ENCODE results near the gene TSPAN7. TPM values are rescaled to one million over a fixed set of nuclear protein-coding genes. Genes with fewer than 3 reads are reported as not detected.

Gene TSPAN7
- total and polyA plus RNA-seq, 2 of the 8 experiments (the other 6 are each of a cell fraction or from before 2014, with no cell fraction given), result 32.1 to 37.7 TPM

DNA sequence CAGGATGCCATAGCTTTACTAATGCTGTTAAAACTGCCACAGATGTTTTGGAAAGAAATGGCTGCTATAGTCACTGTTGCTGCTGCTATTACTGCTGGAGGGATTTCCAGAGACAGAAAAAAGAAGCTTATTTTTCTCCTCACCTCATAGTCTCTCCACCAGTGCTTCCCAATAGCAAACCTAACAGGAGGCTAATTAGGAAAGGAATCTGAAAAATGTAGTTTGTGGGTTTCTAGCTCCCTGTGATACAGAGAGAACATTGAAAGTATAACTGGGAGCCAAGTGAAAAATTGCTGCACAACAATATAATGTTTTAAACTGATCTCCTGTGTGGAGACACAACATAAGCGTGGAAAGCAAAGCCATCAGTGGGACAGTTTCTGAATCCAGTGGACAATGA lies 8.6 kb upstream of the TSPAN7 start:
- WGBS, 2 experiments (ENCODE audit: extremely low coverage in 1 of 2, insufficient coverage in 1 of 2, insufficient read length in 1 of 2, insufficient replicate concordance in 2 of 2, low coverage in 1 of 2, low lambda C conversion rate in 2 of 2, missing lambda C conversion rate in 1 of 2), result 100% methylated on average over 1 of the region's 1 CpG; no CpG with 5 or more reads in 1 of the 2 experiments
- no peak overlapping the region for H4K91ac ChIP-seq (replicated peaks; ENCODE audit: insufficient read length, low read length)
- no peak overlapping the region for H3K4me2 ChIP-seq (ENCODE audit: insufficient read depth in 1 of 2, low read depth in 2 of 2, low read length in 2 of 2)
- H3K79me2 ChIP-seq (ENCODE audit: control insufficient read depth in 1 of 2, insufficient read depth in 2 of 2, low read length in 2 of 2), result no peaks in the 10 kb centered on the region
- no peaks in the 10 kb centered on the region for H3K4me1 ChIP-seq (replicated peaks in 1 of 4; ENCODE audit: control insufficient read depth in 3 of 4, insufficient read depth in 4 of 4, low read length in 3 of 4)
- ChIA-PET POLR2A (ENCODE audit: partially characterized antibody) (interaction anchor here (1.0 kb wide), 1 partner anchor 9 kb away, joined by 4 read pairs; the partner anchor contains the start of gene TSPAN7), CTCF (ENCODE audit: partially characterized antibody) (no interaction called here)
- H2BK120ac ChIP-seq (replicated peaks; ENCODE audit: low read depth, low read length), result no peak overlapping the region
- H3K79me1 ChIP-seq (ENCODE audit: low read depth, low read length), result no peaks in the 10 kb centered on the region
- no peak for FAIRE-seq
- H2BK15ac ChIP-seq (ENCODE audit: low read length), result no peak overlapping the region
- no peaks in the 10 kb centered on the region for H3K9me3 ChIP-seq (ENCODE audit: insufficient read depth in 2 of 2, low read depth in 1 of 2, low read length in 1 of 2)
- H2BK20ac ChIP-seq (ENCODE audit: low read length), result no peak overlapping the region
- no peak for DNase-seq (ENCODE audit: low read depth in 1 of 2, low spot score in 2 of 2)
- H3K14ac ChIP-seq (ENCODE audit: insufficient read length), result no peak overlapping the region
- TF ChIP-seq GTF2F1 (IDR thresholded peaks at IDR 0.05; ENCODE audit: borderline replicate concordance, low read depth, low read length) (no peak), KDM5A (IDR thresholded peaks at IDR 0.05; ENCODE audit: low read length) (no peak), EP300 (IDR thresholded peaks at IDR 0.05; ENCODE audit: borderline replicate concordance in 1 of 2, low read depth in 2 of 2, low read length in 2 of 2) (no peak), SIRT6 (IDR thresholded peaks at IDR 0.05; ENCODE audit: low read length) (no peak), CTBP2 (IDR thresholded peaks at IDR 0.05; ENCODE audit: borderline replicate concordance, insufficient read depth, insufficient read length, low read length) (no peak), BRCA1 (IDR thresholded peaks at IDR 0.05; ENCODE audit: low read depth, low read length) (no peak), ZNF274 (IDR thresholded peaks at IDR 0.05; ENCODE audit: borderline replicate concordance, extremely low read depth, low read length) (no peak), GABPA (IDR thresholded peaks at IDR 0.05; ENCODE audit: borderline replicate concordance, insufficient read depth, low read length) (no peak)
- TF ChIP-seq, protein P1, sequence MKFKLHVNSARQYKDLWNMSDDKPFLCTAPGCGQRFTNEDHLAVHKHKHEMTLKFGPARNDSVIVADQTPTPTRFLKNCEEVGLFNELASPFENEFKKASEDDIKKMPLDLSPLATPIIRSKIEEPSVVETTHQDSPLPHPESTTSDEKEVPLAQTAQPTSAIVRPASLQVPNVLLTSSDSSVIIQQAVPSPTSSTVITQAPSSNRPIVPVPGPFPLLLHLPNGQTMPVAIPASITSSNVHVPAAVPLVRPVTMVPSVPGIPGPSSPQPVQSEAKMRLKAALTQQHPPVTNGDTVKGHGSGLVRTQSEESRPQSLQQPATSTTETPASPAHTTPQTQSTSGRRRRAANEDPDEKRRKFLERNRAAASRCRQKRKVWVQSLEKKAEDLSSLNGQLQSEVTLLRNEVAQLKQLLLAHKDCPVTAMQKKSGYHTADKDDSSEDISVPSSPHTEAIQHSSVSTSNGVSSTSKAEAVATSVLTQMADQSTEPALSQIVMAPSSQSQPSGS (IDR thresholded peaks at IDR 0.05; ENCODE audit: low read length), result no peak
- no peaks in the 10 kb centered on the region for H3K23me2 ChIP-seq (ENCODE audit: low read depth, low read length)
- H3K4me3 ChIP-seq (ENCODE audit: extremely low read depth in 1 of 4, insufficient read depth in 2 of 4, low read depth in 3 of 4, low read length in 4 of 4), result no peak overlapping the region
- H2AK5ac ChIP-seq (ENCODE audit: low read depth, low read length), result no peak overlapping the region
- H4K20me1 ChIP-seq (replicated peaks in 1 of 2; ENCODE audit: control insufficient read depth in 1 of 2, insufficient read depth in 2 of 2, low read length in 2 of 2), result no peaks in the 10 kb centered on the region
- no peak overlapping the region for H3K27ac ChIP-seq (ENCODE audit: low read depth, low read length)
- H3K23ac ChIP-seq (ENCODE audit: insufficient read length), result no peak overlapping the region
- no peak overlapping the region for H3K18ac ChIP-seq (ENCODE audit: extremely low read depth, low read length)
- H2AFZ ChIP-seq (ENCODE audit: low read length), result no peak overlapping the region
- H3K56ac ChIP-seq (replicated peaks; ENCODE audit: insufficient read length, low read depth, low read length), result no peak overlapping the region
- H2BK12ac ChIP-seq (ENCODE audit: low read depth, low read length), result no peak overlapping the region
- H3K9ac ChIP-seq (replicated peaks in 1 of 4; ENCODE audit: extremely low read depth in 1 of 4, low read depth in 3 of 4, low read length in 3 of 4), result no peak overlapping the region
- H3K4ac ChIP-seq (replicated peaks; ENCODE audit: insufficient read length, low read depth, low read length), result no peak overlapping the region
- H3K36me3 ChIP-seq (ENCODE audit: control insufficient read depth in 2 of 4, insufficient read depth in 4 of 4, low read length in 3 of 4), result no peaks in the 10 kb centered on the region
- H4K8ac ChIP-seq (ENCODE audit: extremely low read depth, insufficient read depth, low read length), result no peak overlapping the region
- no peaks in the 10 kb centered on the region for H3K27me3 ChIP-seq (replicated peaks in 1 of 4; ENCODE audit: control insufficient read depth in 3 of 4, extremely low read depth in 1 of 4, insufficient read depth in 3 of 4, low read length in 3 of 4)
- H4K5ac ChIP-seq (ENCODE audit: insufficient read length, low read depth, low read length), result no peak overlapping the region
- H2BK5ac ChIP-seq (ENCODE audit: low read depth, low read length), result no peak overlapping the region

All from H1 (cell line).